Measurements from ENCODE around the gene LPP. TPM values are rescaled to one million over a fixed set of nuclear protein-coding genes. Genes with fewer than 3 reads are reported as not detected.

The LPP gene
- total and polyA plus RNA-seq, 9 of the 15 experiments (the other 6 are each of a cell fraction or from before 2014, with no cell fraction given), result 0.07 to 0.18 TPM; not detected in 7

- no peaks in the 10 kb centered on the region for H4K20me1 ChIP-seq (replicated peaks; ENCODE audit: control insufficient read depth, insufficient read depth, low read length)
- ATAC-seq (no peak), FAIRE-seq (no peak), DNase-seq (ENCODE audit: extremely low read depth in 1 of 4, low spot score in 3 of 4) (no peak)
- no peak overlapping the region for H3K27ac ChIP-seq (ENCODE audit: extremely low read depth, low read depth, low read length)
- H3K36me3 ChIP-seq (ENCODE audit: control insufficient read depth, insufficient read depth, low read length), result no peaks in the 10 kb centered on the region
- 1% methylated on average over 5 of the region's 5 CpGs for WGBS (ENCODE audit: insufficient coverage, low coverage, missing lambda C conversion rate)
- H3K9me3 ChIP-seq (replicated peaks; ENCODE audit: control insufficient read depth, insufficient read depth, low read depth, low read length), result no peaks in the 10 kb centered on the region
- intact Hi-C loops (cut with micrococcal nuclease) (no loop called here), in situ Hi-C loops (cut with MboI) (no loop called here)
- BruUV-seq (replicated peaks), result no TSS peak
- no peaks in the 10 kb centered on the region for H3K79me2 ChIP-seq (ENCODE audit: control insufficient read depth, insufficient read depth, low read length)
- H3K4me1 ChIP-seq (replicated peaks in 1 of 2; ENCODE audit: control insufficient read depth in 2 of 2, insufficient read depth in 2 of 2, low read length in 2 of 2), result no peaks in the 10 kb centered on the region
- no peak overlapping the region for H3K4me3 ChIP-seq
- H3K9ac ChIP-seq (ENCODE audit: insufficient read depth in 1 of 2, low read depth in 2 of 2, low read length in 2 of 2), result no peak overlapping the region
- TF ChIP-seq KLF16 (IDR thresholded peaks at IDR 0.05) (no peak), THRB (CRISPR knock-in tag; conservative IDR thresholded peaks at IDR 0.05) (no peak), SMAD1 (IDR thresholded peaks at IDR 0.05; ENCODE audit: low read depth, low read length, partially characterized antibody) (no peak), FOXP4 (CRISPR knock-in tag; IDR thresholded peaks at IDR 0.05; ENCODE audit: borderline replicate concordance) (no peak), HNRNPUL1 (IDR thresholded peaks at IDR 0.05; ENCODE audit: low read length) (no peak), U2AF2 (optimal IDR thresholded peaks at IDR 0.05; ENCODE audit: low read depth, low read length) (no peak)
- POLR2A ChIA-PET, result interaction anchor here (1.1 kb wide), 1 partner anchor 489 kb away, joined by 4 read pairs; no protein-coding TSS in a partner anchor
- no peak overlapping the region for H2AFZ ChIP-seq (ENCODE audit: low read depth, low read length)
- H3K27me3 ChIP-seq (ENCODE audit: control insufficient read depth in 2 of 2, insufficient read depth in 2 of 2, low read length in 2 of 2), result peaks cover 0 to 11% of the 10 kb centered on the region in 2 experiments; a peak in 1 of 5 replicates
- H3K9me1 ChIP-seq (ENCODE audit: control insufficient read depth, insufficient read depth, low read length), result no peaks in the 10 kb centered on the region
- CTCF ChIA-PET (ENCODE audit: low intra/inter-chr PET ratio), result no interaction called here
- H3K4me2 ChIP-seq (ENCODE audit: insufficient read depth, low read length), result no peak overlapping the region
Measured at GRCh38 chr3:188183452-188183851, 29.5 kb downstream of the LPP start.

All from K562 (cell line).